Astrocyte (in vitro differentiated cells and primary cell): ENCODE measurements around the gene PRKAG2.

Experiments used
- CTCF ChIP-seq: IDR thresholded peaks from 2 replicates; pipeline ENCODE4 v1.5.1; 2011; ENCODE audit warnings: low read depth, mild to moderate bottlenecking, inconsistent platforms, low read length, moderate library complexity; ENCODE audit not compliant: insufficient read depth
- EZH2 ChIP-seq: IDR thresholded peaks from 2 replicates; pipeline ENCODE4 v1.6.1; 2012; ENCODE audit warnings: mild to moderate bottlenecking, low read length, inconsistent platforms; ENCODE audit not compliant: insufficient read depth

- TF ChIP-seq CTCF: no peak
- no peak for TF ChIP-seq EZH2
These were observed 81.6 kb downstream of the PRKAG2 start for GRCh38 chr7:151795168-151795811.
